ENCODE results near the gene RNF223. TPM values are rescaled to one million over a fixed set of nuclear protein-coding genes. Genes with fewer than 3 reads are reported as not detected.

Gene RNF223
- total and polyA plus RNA-seq, 2 donors (not counting 3 experiments of a cell fraction or from before 2014, with no cell fraction given), result not detected

GRCh38 chr1:1091344-1092148 lies 17.4 kb upstream of the RNF223 start:
- POLR2A ChIA-PET, result no interaction called here

More at GRCh38 chr1:1091344-1092148, 17.4 kb upstream of the RNF223 start:
- Histone ChIP-seq H3K4me2 (ENCODE audit: insufficient read depth, low read length) (no peak overlapping the region), H3K79me2 (ENCODE audit: control insufficient read depth, insufficient read depth, low read length) (no peaks in the 10 kb centered on the region), H4K20me1 (replicated peaks; ENCODE audit: control insufficient read depth, extremely low read depth, insufficient read depth, low read length) (no peaks in the 10 kb centered on the region), H3K9me3 (replicated peaks; ENCODE audit: control insufficient read depth, insufficient read depth, low read length) (no peaks in the 10 kb centered on the region), H3K9me1 (replicated peaks; ENCODE audit: control insufficient read depth, extremely low read depth, insufficient read depth, low read length) (no peaks in the 10 kb centered on the region), H3K27ac (ENCODE audit: insufficient read depth, low read depth, low read length) (no peak overlapping the region), H2AFZ (ENCODE audit: low read depth, low read length) (no peak overlapping the region), H3K4me3 (replicated peaks in 1 of 3; ENCODE audit: insufficient read depth in 1 of 3, low read depth in 1 of 3, low read length in 3 of 3) (no peak overlapping the region), H3K27me3 (ENCODE audit: control insufficient read depth in 2 of 2, insufficient read depth in 2 of 2, low read length in 2 of 2) (no peaks in the 10 kb centered on the region), H3K4me1 (ENCODE audit: control insufficient read depth, extremely low read depth, insufficient read depth, low read length) (no peaks in the 10 kb centered on the region), H3K9ac (replicated peaks; ENCODE audit: extremely low read depth, insufficient read depth, low read length) (no peak overlapping the region), H3K36me3 (ENCODE audit: control insufficient read depth in 2 of 2, extremely low read depth in 1 of 2, insufficient read depth in 2 of 2, low read length in 2 of 2) (no peaks in the 10 kb centered on the region)
- CTCF ChIA-PET, result no interaction called here
- TF ChIP-seq, protein P1, sequence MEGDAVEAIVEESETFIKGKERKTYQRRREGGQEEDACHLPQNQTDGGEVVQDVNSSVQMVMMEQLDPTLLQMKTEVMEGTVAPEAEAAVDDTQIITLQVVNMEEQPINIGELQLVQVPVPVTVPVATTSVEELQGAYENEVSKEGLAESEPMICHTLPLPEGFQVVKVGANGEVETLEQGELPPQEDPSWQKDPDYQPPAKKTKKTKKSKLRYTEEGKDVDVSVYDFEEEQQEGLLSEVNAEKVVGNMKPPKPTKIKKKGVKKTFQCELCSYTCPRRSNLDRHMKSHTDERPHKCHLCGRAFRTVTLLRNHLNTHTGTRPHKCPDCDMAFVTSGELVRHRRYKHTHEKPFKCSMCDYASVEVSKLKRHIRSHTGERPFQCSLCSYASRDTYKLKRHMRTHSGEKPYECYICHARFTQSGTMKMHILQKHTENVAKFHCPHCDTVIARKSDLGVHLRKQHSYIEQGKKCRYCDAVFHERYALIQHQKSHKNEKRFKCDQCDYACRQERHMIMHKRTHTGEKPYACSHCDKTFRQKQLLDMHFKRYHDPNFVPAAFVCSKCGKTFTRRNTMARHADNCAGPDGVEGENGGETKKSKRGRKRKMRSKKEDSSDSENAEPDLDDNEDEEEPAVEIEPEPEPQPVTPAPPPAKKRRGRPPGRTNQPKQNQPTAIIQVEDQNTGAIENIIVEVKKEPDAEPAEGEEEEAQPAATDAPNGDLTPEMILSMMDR (IDR thresholded peaks at IDR 0.05; ENCODE audit: extremely low read depth in 1 of 2, insufficient read depth in 1 of 2, low read depth in 1 of 2, low read length in 2 of 2), result no peak
- TF ChIP-seq MYC (IDR thresholded peaks at IDR 0.05; ENCODE audit: low read depth, low read length), result no peak
- no peak for TF ChIP-seq POLR2AphosphoS5 (IDR thresholded peaks at IDR 0.05; ENCODE audit: insufficient read depth, low read depth, low read length)
- TF ChIP-seq, protein P2, sequence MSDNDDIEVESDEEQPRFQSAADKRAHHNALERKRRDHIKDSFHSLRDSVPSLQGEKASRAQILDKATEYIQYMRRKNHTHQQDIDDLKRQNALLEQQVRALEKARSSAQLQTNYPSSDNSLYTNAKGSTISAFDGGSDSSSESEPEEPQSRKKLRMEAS (IDR thresholded peaks at IDR 0.05; ENCODE audit: insufficient read depth, insufficient read length), result no peak
- TF ChIP-seq EZH2 (IDR thresholded peaks at IDR 0.05; ENCODE audit: borderline replicate concordance, low read depth, low read length, severe bottlenecking), result no peak
- no peak for TF ChIP-seq POLR2A (IDR thresholded peaks at IDR 0.05; ENCODE audit: low read depth, low read length)
- no peak for TF ChIP-seq FOS (IDR thresholded peaks at IDR 0.05; ENCODE audit: borderline replicate concordance, insufficient read depth, low read length)
- TF ChIP-seq JUN (IDR thresholded peaks at IDR 0.05; ENCODE audit: borderline replicate concordance, insufficient read depth, insufficient read length, low read depth), result no peak
- no peak for TF ChIP-seq GATA2 (IDR thresholded peaks at IDR 0.05; ENCODE audit: insufficient read depth, insufficient read length, low read depth, low read length)
- intact Hi-C loops (cut with micrococcal nuclease), result no loop called here
- no TSS peak for BruUV-seq (replicated peaks)
- FAIRE-seq (no peak), DNase-seq (ENCODE audit: low read depth, low spot score) (no peak)
- dilution Hi-C loops (cut with MboI; ENCODE audit: extremely low pct_ligation_motif_present, low sequenced_read_pairs), result no loop called here
